Testis (tissue), 2 donors: Measurements from ENCODE around the gene FRZB.

ENCODE experiments used
- CTCF ChIP-seq, 3 experiments: fragments of 450-650 bp in 2 of 3; fragments of 200-600 bp in 1 of 3; sonication (generic) in 1 of 3; IDR thresholded peaks; one replicate each; pipeline ENCODE4 v1.5.1; 2016 to 2019; ENCODE audit warnings: antibody characterized with exemption in 3 of 3, mild to moderate bottlenecking in 2 of 3, moderate library complexity in 1 of 3
- POLR2A ChIP-seq: fragments of 450-650 bp; IDR thresholded peaks from one replicate; pipeline ENCODE4 v1.6.1; 2017; ENCODE audit warnings: antibody characterized with exemption, mild to moderate bottlenecking, moderate library complexity

- TF ChIP-seq CTCF (IDR thresholded peaks at IDR 0.05) (no peak), POLR2A (no peak)
Measured at GRCh38 chr2:182817558-182817957, 48.9 kb downstream of the FRZB start.
